Left lobe of liver (tissue), 2 donors: Measurements from ENCODE around the gene LHX2. TPM values are rescaled to one million over a fixed set of nuclear protein-coding genes. Genes with fewer than 3 reads are reported as not detected.

Experiments used
- ATAC-seq: fragments of 200-7000 bp; cut with Tn5 transposase; one replicate; pipeline ENCODE4 v1.9.1; 2020; ENCODE audit warnings: mild to moderate bottlenecking, moderate library complexity
- DNase-seq: peaks from one replicate; pipeline ENCODE4 v3.0.0-alpha.2; 2020; ENCODE audit warnings: low spot score
- total RNA-seq: library from RNA; stranded (reverse); gene quantifications from one replicate; pipeline ENCODE4 v1.2.1, GENCODE V29; 2021
- donor health status: DM: no; HTN: no; CAD: no; lungs with moderate emphysema.
- donor health status: DM: no; HTN: yes; CAD: no.

LHX2 gene
- total RNA-seq, 1 donor from 2014 or later = 2.9 TPM

- no peak for DNase-seq
- no peak for ATAC-seq
Observed at GRCh38 chr9:124012368-124013301, 1.1 kb downstream of the LHX2 start.

- ATAC-seq = no peak
- DNase-seq = no peak
Observed at GRCh38 chr9:124013309-124014210, 2.0 kb downstream of the LHX2 start.

GRCh38 chr9:124014211-124014955 is 2.8 kb downstream of the LHX2 start:
- no peak for DNase-seq
- no peak for ATAC-seq

- ATAC-seq (no peak), DNase-seq (no peak)
Observed at GRCh38 chr9:124014956-124015660, 3.5 kb downstream of the LHX2 start.

- no peak for DNase-seq
- no peak for ATAC-seq
Observed at GRCh38 chr9:124015661-124016131, 4.1 kb downstream of the LHX2 start.

- ATAC-seq (no peak), DNase-seq (no peak)
Observed at GRCh38 chr9:124016175-124017050, 4.8 kb downstream of the LHX2 start.

- ATAC-seq = peak; percentile 30
- DNase-seq = no peak
Observed at GRCh38 chr9:124017051-124017928, 5.7 kb downstream of the LHX2 start.

- ATAC-seq = no peak
- DNase-seq = no peak
Observed at GRCh38 chr9:124017929-124018729, 6.6 kb downstream of the LHX2 start.

- no peak for DNase-seq
- ATAC-seq = no peak
Observed at GRCh38 chr9:124018730-124019697, 7.4 kb downstream of the LHX2 start.

- ATAC-seq = no peak
- DNase-seq = no peak
Observed at GRCh38 chr9:124019771-124020519, 8.4 kb downstream of the LHX2 start.

- DNase-seq (no peak), ATAC-seq (no peak)
Observed at GRCh38 chr9:124020520-124021384, 9.2 kb downstream of the LHX2 start.

GRCh38 chr9:124021385-124021769 is 9.8 kb downstream of the LHX2 start:
- no peak for ATAC-seq

GRCh38 chr9:124022201-124023121 is 10.9 kb downstream of the LHX2 start:
- DNase-seq (no peak), ATAC-seq (no peak)

More at GRCh38 chr9:124021385-124021769, 9.8 kb downstream of the LHX2 start:
- DNase-seq = no peak
